Kidney epithelial cell (primary cell): ENCODE results near the gene CRB1. TPM values are rescaled to one million over a fixed set of nuclear protein-coding genes. Genes with fewer than 3 reads are reported as not detected.
"Not testable (repeated sequence)": the region's sequence is repeated elsewhere in the genome, so short reads cannot be mapped to it uniquely, and the experiment has no call there.

Source experiments
- DNase-seq: peaks from one replicate; pipeline ENCODE4 v3.0.0-alpha.2; 2010; ENCODE audit warnings: low read depth
- H3K27me3 ChIP-seq: 2 replicates; pipeline ENCODE4 v1.6.0; 2011; ENCODE audit warnings: low read length; ENCODE audit not compliant: control insufficient read depth, insufficient read depth
- H3K36me3 ChIP-seq: 2 replicates; pipeline ENCODE4 v1.5.1; 2011; ENCODE audit warnings: low read length; ENCODE audit not compliant: control insufficient read depth, insufficient read depth
- H3K4me3 ChIP-seq: 2 replicates; pipeline ENCODE4 v1.5.1; 2011; ENCODE audit warnings: low read depth, mild to moderate bottlenecking, control low read depth, low read length
- total RNA-seq: library from RNA; depleted of rRNA; stranded (reverse); fragments of >200 nt; gene quantifications from 2 replicates; pipeline ENCODE4 v1.2.3, GENCODE V29; 2015
- TF ChIP-seq, protein P1 (sequence below): IDR thresholded peaks from 2 replicates; pipeline ENCODE4 v1.5.1; 2011; ENCODE audit warnings: mild to moderate bottlenecking, moderate library complexity, low read length, control low read depth, inconsistent platforms; ENCODE audit not compliant: insufficient read depth, poor library complexity, severe bottlenecking

Gene CRB1
- total RNA-seq, 1 donor from 2014 or later, result 0.33 TPM

GRCh38 chr1:197480446-197480845, 212.4 kb downstream of the CRB1 start:
- Histone ChIP-seq H3K36me3 (no peaks in the 10 kb centered on the region), H3K27me3 (no peaks in the 10 kb centered on the region), H3K4me3 (no peak overlapping the region)
- TF ChIP-seq, protein P1, sequence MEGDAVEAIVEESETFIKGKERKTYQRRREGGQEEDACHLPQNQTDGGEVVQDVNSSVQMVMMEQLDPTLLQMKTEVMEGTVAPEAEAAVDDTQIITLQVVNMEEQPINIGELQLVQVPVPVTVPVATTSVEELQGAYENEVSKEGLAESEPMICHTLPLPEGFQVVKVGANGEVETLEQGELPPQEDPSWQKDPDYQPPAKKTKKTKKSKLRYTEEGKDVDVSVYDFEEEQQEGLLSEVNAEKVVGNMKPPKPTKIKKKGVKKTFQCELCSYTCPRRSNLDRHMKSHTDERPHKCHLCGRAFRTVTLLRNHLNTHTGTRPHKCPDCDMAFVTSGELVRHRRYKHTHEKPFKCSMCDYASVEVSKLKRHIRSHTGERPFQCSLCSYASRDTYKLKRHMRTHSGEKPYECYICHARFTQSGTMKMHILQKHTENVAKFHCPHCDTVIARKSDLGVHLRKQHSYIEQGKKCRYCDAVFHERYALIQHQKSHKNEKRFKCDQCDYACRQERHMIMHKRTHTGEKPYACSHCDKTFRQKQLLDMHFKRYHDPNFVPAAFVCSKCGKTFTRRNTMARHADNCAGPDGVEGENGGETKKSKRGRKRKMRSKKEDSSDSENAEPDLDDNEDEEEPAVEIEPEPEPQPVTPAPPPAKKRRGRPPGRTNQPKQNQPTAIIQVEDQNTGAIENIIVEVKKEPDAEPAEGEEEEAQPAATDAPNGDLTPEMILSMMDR, result no peak
- no peak for DNase-seq

- Histone ChIP-seq H3K4me3 (no peak overlapping the region), H3K36me3 (no peaks in the 10 kb centered on the region), H3K27me3 (no peaks in the 10 kb centered on the region)
- TF ChIP-seq, protein P1, result no peak
- DNase-seq, result no peak
Measured at GRCh38 chr1:197481101-197481500, 213.0 kb downstream of the CRB1 start.

- TF ChIP-seq, protein P1, result no peak
- no peaks in the 10 kb centered on the region for H3K27me3 ChIP-seq
- no peaks in the 10 kb centered on the region for H3K36me3 ChIP-seq
- no peak overlapping the region for H3K4me3 ChIP-seq
- no peak for DNase-seq
Measured at GRCh38 chr1:197485790-197486189, 217.7 kb downstream of the CRB1 start.

GRCh38 chr1:197486946-197487345, 218.9 kb downstream of the CRB1 start:
- Histone ChIP-seq H3K4me3 (no peak overlapping the region), H3K27me3 (no peaks in the 10 kb centered on the region), H3K36me3 (no peaks in the 10 kb centered on the region)
- TF ChIP-seq, protein P1, result no peak
- no peak for DNase-seq

- DNase-seq, H3K4me3 ChIP-seq, H3K27me3 ChIP-seq, H3K36me3 ChIP-seq: not testable (repeated sequence)
Measured at GRCh38 chr1:197491505-197491904, 223.5 kb downstream of the CRB1 start.

DNA sequence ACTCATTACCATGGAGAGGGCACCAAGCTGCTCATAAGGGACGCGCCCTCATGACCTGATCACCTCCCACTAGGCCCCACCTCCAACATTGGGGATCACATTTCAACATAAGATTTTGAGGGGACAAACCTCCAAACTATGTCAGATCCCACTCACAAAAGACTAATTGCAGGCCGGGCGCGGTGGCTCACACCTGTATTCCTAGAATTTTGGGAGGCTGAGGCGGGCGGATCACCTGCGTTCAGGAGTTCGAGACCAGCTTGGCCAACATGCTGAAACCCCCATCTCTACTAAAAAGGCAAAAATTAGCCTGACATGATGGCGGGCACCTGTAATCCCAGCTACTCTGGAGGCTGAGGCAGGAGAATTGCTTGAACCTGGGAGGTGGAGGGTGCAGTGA, 228.7 kb downstream of the CRB1 start:
- TF ChIP-seq, protein P1, result no peak
- Histone ChIP-seq H3K27me3 (no peaks in the 10 kb centered on the region), H3K4me3 (no peak overlapping the region), H3K36me3 (no peaks in the 10 kb centered on the region)
- DNase-seq, result no peak
